ENCODE data around the gene TBCCD1. TPM values are rescaled to one million over a fixed set of nuclear protein-coding genes. Genes with fewer than 3 reads are reported as not detected.

Gene TBCCD1
- total and polyA plus RNA-seq, 10 donors, result 3.7 to 22.1 (median 12.6) TPM

DNA sequence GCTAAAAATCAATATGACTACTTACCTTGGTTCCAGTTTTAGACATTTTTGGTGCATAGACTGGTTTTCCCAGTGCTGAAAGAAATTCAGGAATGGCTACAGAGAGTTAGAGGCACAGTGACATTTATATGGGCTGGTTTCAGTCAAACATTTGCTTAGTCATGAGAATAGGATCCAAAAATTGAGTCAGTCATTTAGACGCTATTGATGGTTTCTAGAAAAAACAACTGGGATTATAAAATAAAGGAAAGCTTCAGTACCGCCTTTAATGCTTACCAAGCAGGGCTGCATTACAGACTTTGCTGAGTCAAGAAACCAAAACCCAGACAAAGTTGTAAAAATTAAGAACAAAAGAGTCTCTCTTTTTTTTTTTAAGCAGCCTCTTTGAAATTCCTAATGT is 22.9 kb downstream of the TBCCD1 start, which contains the start of gene CRYGS:
Gene CRYGS, minus strand, starts transcription at position 100 of the 400 bp plus-strand sequence. Its CDS starts 54 bp downstream, at position 46.
- intact Hi-C loops (cut with DNase I; ENCODE audit: low total_unique reads), result no loop called here
- TF ChIP-seq CTCF (IDR thresholded peaks at IDR 0.05 in 8 of 11, conservative IDR thresholded peaks at IDR 0.05 in 3 of 11) (no peak), POLR2A (IDR thresholded peaks at IDR 0.05) (no peak), POLR2AphosphoS5 (IDR thresholded peaks at IDR 0.05) (no peak)
- H3K4me3 ChIP-seq, result no peak within 1 kb of the TSS
- H3K4me1 ChIP-seq, result peaks cover 4 to 10% (median 9%) of the 10 kb centered on the region in 6 donors
- DNase-seq, result no peak
- no peak within 1 kb of the TSS for H3K27ac ChIP-seq
- H3K36me3 ChIP-seq, result peaks cover 0 to 60% (median 27%) of the 10 kb centered on the region in 6 donors
- H3K27me3 ChIP-seq (replicated peaks in 1 of 7), result no peaks in the 10 kb centered on the region
- H3K9me3 ChIP-seq, result no peaks in the 10 kb centered on the region
- WGBS, 5 donors, result 92 to 96% (median 94%) methylated on average over 2 of the region's 2 CpGs

GRCh38 chr3:186540835-186541226 is 26.3 kb downstream of the TBCCD1 start:
- H3K27ac ChIP-seq, result no peak overlapping the region
- H3K27me3 ChIP-seq (replicated peaks in 1 of 7), result no peaks in the 10 kb centered on the region
- WGBS, 5 donors, result 33 to 66% (median 38%) methylated on average over 2 of the region's 2 CpGs
- H3K4me1 ChIP-seq, result peaks cover 4 to 10% (median 9%) of the 10 kb centered on the region in 6 donors
- TF ChIP-seq CTCF (IDR thresholded peaks at IDR 0.05 in 8 of 11, conservative IDR thresholded peaks at IDR 0.05 in 3 of 11) (peak in 4 of 11 experiments; percentile 10 to 28 (median 18)), POLR2AphosphoS5 (IDR thresholded peaks at IDR 0.05) (no peak)
- H3K9me3 ChIP-seq, result no peaks in the 10 kb centered on the region
- peaks cover 0 to 38% (median 9%) of the 10 kb centered on the region in 6 donors for H3K36me3 ChIP-seq
- intact Hi-C loops (cut with DNase I; ENCODE audit: low total_unique reads), result loop anchor here (2.0 kb wide), 2 partner anchors 282 to 558 kb away; no protein-coding TSS in a partner anchor
- H3K4me3 ChIP-seq, result no peak overlapping the region
- DNase-seq, result no peak

DNA sequence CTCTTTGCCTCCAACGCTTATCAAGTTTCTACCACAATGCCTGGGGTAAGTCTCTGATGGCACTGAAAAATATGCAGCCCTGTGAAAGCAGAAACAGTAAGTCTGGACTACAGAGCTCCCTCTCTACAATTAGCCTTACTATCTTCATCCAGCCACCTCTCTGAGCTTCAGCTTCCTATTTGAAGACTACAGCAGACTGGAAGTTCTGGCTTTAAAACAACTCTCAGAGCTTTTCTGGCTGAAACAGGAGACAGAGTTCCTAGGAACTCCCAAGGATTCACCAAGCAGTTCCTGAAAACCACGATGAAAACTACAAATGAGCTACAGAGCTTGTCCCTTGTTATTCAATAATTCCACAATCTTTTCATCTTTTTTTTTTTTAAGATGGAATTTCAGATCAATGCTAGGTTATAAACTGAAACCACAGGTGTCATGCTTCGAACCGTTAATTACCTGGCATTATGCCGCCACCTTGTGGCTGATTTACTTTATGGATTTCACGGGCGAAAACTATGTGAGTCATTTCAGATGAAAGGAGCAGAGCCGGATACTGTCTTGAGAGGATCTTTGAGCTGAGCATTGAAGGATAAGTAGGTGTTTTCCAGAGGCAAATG is 26.8 kb downstream of the TBCCD1 start:
- 10 to 14% (median 12%) methylated on average over 8 of the region's 8 CpGs for whole genome bisulfite sequencing, 5 donors
- Histone ChIP-seq H3K27ac (no peak overlapping the region), H3K9me3 (no peaks in the 10 kb centered on the region), H3K4me3 (peak overlapping the region in 2 of 8 donors; percentile 0 to 32), H3K27me3 (replicated peaks in 1 of 7) (no peaks in the 10 kb centered on the region), H3K36me3 (peaks cover 0 to 32% (median 8%) of the 10 kb centered on the region in 6 donors), H3K4me1 (peaks cover 4 to 11% (median 9%) of the 10 kb centered on the region in 6 donors)
- intact Hi-C loops (cut with DNase I; ENCODE audit: low total_unique reads), result loop anchor here (2.0 kb wide), 2 partner anchors 282 to 558 kb away; no protein-coding TSS in a partner anchor
- DNase-seq, result no peak
- TF ChIP-seq CTCF (IDR thresholded peaks at IDR 0.05 in 8 of 11, conservative IDR thresholded peaks at IDR 0.05 in 3 of 11) (peak; percentile 66 to 91 (median 87)), POLR2AphosphoS5 (IDR thresholded peaks at IDR 0.05) (no peak), POLR2A (IDR thresholded peaks at IDR 0.05) (no peak)

GRCh38 chr3:186538779-186539178 is 28.4 kb downstream of the TBCCD1 start:
- no peak overlapping the region for H3K27ac ChIP-seq
- H3K9me3 ChIP-seq, result no peaks in the 10 kb centered on the region
- no peaks in the 10 kb centered on the region for H3K27me3 ChIP-seq (replicated peaks in 1 of 7)
- no peak overlapping the region for H3K4me3 ChIP-seq
- DNase-seq, result no peak
- TF ChIP-seq CTCF (IDR thresholded peaks at IDR 0.05 in 8 of 11, conservative IDR thresholded peaks at IDR 0.05 in 3 of 11) (no peak), POLR2AphosphoS5 (IDR thresholded peaks at IDR 0.05) (no peak), POLR2A (IDR thresholded peaks at IDR 0.05) (no peak)
- peaks cover 0 to 17% (median 2%) of the 10 kb centered on the region in 6 donors for H3K36me3 ChIP-seq
- intact Hi-C loops (cut with DNase I; ENCODE audit: low total_unique reads), result no loop called here
- peaks cover 8 to 27% (median 19%) of the 10 kb centered on the region in 6 donors for H3K4me1 ChIP-seq
- WGBS, 5 donors, result 82 to 94% (median 85%) methylated on average over 3 of the region's 3 CpGs
